DMS153 treated with DMSO at 0.1 percent for 48 hours (cell line): ENCODE measurements around the gene KIF25.
A peak's percentile ranks its signal among the peaks of the same experiment; 100 is the strongest.

Experiments
- DNase-seq: peaks from one replicate; lab custom pipeline; 2025; ENCODE audit not compliant: unreplicated experiment; lab: John Stamatoyannopoulos, UW

KIF25 gene

GRCh38 chr6:168086616-168087015, 89.1 kb downstream of the KIF25 start:
- no peak for DNase-seq

DNA sequence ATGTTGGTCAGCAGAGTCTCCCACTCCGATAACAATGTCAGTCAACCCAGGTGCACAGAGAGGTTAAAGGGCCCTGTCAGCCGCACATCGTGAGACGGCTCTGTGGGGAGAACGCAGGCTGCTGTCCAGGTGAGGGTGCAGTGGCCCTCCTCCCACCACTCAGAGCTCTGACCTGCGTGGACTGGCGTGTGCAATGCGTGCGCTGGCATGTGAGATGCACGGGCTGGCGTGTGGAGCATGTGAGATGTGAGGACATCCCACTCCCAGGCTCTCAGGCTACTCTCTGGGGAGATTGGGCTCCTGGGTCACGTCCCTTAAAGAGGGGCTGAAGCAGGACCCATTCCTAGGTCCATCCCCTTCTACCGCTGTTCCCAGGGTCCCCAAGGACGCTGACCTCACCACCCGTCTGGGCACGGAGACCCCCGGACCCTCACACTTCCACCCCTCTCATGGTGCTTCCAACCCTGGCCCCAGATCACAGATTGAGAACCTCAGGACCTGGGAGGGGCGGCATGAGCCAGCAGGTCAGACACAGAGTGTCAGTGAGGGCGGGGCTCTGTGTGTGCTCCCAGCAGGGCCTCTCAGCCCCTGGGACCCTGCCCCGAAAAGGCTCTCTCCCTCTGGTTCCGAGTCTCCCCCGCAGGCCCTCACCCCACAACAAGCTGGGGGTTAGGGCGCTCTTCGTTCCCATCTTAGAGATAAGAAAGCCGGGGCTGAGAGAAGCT, 90.1 kb downstream of the KIF25 start:
- no peak for DNase-seq

GRCh38 chr6:168088161-168089053, 90.9 kb downstream of the KIF25 start:
- no peak for DNase-seq

DNA sequence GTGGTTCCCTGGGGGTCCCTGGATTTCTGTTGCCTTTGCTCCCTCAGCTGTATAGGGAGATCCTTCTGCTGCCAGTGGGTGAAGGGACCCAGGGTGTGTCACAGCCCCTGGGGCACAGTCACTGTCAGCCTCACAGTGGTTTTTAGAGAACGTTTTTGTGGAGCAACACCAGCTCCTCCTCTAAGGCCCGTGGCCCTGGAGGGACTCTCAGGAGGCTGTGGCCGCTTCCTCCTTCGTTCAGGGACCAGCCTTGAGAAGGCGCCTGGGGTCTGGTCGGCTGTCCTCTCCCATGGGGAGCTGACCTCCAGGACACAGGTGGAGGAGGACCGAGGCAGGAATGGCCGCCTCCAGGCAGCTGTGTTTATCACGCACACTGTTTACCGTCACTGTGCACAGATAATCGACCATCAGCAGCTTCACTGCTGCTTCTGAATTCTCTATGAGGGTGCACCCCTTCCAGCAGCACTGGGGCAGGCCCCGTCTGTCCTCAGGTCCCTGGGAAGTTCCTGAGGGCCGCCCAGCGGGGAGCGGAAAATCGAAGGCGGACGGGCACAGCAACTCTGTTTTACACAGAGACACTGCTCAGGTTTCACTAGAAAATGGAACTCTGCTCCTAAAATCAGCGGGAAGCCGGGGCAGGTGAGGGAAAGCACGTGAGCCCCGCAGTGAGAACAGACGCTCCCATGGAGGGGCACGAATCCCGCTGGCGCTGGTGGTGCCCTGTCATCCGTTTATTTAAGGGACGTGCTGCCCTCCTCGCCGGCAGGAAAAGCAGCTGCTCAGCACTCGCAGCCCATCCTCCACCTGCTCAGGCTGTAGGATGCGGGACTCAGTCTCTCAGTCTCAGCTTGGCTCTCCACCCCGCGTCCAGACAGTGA, 92.0 kb downstream of the KIF25 start:
- peak; percentile 38 for DNase-seq

DNA sequence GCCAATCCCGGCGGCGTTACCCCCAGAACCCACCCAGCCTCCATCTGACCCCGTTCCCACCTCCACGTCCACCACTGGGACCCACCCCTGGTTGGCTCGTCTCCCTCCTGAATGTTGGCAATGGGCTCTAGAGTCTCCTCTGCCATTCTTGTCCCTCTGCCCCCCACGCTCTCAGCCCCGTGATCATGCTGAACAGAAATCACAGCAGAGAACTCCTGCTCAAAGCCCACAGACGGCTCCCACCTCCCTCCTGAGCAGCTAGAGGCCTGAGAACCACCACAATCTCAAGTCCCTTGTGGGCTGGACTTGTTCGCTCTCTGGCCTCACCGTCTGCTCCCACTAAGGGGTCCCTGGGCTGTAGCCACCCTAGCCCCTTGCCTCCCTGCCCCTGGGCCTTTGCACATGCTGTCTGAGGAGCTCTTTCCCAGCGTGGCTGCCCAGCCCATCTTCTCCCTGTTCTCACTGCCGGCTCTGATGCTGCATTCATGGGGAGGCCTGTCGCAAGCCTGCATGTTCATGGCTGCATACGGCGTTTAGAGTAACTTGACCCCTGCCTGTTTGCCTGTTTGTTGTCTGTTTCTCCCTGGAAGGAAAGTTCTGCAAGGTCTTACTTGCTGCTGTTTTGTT, 92.7 kb downstream of the KIF25 start:
- no peak for DNase-seq

- DNase-seq = no peak
These were observed 93.2 kb downstream of the KIF25 start for GRCh38 chr6:168090706-168091105.

DNA sequence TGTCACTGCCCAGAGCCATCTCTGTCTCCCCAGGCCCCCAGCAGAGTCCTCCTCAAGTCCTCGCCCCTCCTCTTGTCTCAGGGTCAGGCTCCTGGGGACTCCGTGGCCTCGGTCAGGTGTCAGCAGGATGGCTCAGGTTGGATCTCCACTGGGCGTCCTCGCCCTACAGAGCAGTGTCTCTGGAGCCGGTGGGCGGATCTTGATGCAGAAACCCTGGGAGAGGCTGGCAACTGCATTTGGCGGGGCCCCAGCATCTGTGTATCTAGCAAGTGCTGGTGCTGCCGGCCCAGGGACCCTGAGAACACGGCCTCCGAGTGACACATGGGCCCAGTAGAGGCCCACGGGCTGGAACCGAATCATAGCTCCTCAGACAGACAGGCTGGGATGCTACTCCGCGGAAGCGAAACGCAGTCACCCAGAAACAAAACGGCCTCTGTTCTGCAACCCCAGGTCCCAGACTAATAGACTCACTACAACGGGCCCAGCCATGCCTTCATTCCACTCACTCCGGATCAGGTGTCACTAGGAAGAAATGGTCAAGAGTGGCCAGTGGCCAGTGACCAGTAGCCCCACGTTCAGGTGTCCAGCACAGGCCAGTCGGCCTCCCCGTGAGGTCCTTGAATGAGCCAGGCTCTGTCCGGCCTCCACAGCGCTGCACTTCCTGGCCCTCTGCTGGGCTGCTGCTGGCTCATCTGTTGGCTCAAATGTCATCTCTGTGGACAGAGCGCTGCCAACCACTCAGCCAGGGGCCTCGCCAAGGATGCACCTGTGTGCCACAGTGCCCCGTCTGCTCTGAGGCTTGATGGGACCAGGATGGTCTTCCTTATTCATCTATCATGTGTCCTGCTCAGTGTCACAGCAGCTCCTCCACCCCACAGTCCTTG, 94.2 kb downstream of the KIF25 start:
- no peak for DNase-seq

- no peak for DNase-seq
These were observed 95.1 kb downstream of the KIF25 start for GRCh38 chr6:168092541-168092940.

GRCh38 chr6:168093071-168093505, 95.6 kb downstream of the KIF25 start:
- DNase-seq = no peak

- no peak for DNase-seq
These were observed 96.2 kb downstream of the KIF25 start for GRCh38 chr6:168093634-168094033.
